Measurements from ENCODE around the gene ANTXR1. TPM values are rescaled to one million over a fixed set of nuclear protein-coding genes. Genes with fewer than 3 reads are reported as not detected.

The ANTXR1 gene
- total RNA-seq, 1 experiment from 2014 or later, result 67.4 TPM

DNA sequence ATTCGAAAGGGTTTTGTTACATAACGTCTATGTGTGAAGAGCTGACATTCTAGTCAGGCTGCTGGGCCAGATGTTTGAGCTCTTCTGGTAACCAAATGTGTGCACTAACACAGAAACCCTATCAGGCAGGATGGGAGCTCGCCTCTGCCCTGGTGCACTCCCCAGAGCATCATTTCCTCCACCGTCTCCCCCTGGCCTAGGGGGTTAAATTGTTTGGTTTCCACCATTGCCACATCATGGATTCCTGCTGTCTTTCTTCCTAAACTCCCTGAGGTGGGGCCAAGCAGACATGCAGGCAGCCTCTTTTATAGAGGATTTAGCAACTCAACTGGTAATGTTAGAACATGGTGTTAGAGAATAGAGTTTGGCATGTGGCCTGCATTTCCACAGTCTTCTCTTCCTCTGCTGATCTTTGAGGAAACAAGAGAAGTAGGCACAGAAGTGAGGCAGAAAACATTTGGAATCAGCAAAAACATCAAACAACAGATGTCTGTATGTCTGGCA is 87.3 kb downstream of the ANTXR1 start:
- H3K27me3 ChIP-seq, result no peaks in the 10 kb centered on the region
- H3K9me3 ChIP-seq (replicated peaks), result no peaks in the 10 kb centered on the region
- H3K36me3 ChIP-seq, result peaks cover 70% of the 10 kb centered on the region
- no peak overlapping the region for H3K4me3 ChIP-seq
- H3K4me1 ChIP-seq, result no peaks in the 10 kb centered on the region
- H3K27ac ChIP-seq, result no peak overlapping the region
- DNase-seq, result no peak

DNA sequence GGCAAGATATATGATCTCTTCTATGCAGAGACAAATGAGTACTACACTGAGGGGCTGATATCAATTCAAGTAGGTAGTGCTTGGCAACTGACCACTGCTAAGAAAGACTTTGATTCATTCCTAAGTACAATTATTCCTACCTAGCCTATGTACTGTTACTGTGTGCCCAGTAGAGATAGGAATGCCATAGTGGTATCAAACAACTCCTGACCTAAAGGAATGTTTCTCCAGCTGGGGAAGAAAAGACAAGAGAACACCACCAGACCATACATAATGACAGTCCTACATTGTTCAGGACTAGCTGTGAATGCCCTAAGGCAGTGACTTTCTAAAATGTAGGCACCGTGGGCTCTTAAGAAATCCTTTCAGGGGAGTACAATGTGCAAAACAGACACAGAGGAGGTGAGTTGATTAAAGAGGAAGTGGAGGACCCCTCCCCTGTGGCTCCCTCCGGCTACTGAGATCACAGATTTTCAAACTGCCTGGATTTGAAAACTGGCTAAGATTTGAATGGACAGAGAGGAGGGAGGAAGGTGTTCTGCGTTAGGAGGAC is 89.1 kb downstream of the ANTXR1 start:
- DNase-seq, result no peak
- Histone ChIP-seq H3K9me3 (replicated peaks) (no peaks in the 10 kb centered on the region), H3K4me3 (no peak overlapping the region), H3K27ac (no peak overlapping the region), H3K4me1 (no peaks in the 10 kb centered on the region), H3K36me3 (peaks cover 75% of the 10 kb centered on the region), H3K27me3 (no peaks in the 10 kb centered on the region)

DNA sequence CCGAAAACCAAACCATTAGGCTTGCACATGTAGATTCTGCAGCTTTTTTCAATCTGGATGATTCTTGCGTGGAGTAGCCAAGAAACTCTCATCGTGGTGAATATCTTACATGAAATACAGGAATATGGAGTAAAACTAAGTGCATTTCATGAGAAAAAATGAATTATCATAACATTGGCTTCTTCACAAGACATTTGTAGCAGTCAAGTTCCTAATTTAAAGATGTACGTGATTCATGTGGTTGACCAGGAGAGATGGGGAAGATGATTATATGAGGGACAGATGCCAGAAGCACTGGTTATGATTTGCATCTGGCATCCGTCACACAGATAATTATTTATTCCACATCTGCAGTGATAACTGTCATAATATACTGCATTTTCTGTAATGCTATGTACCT is 90.4 kb downstream of the ANTXR1 start:
- Histone ChIP-seq H3K27me3 (no peaks in the 10 kb centered on the region), H3K27ac (no peak overlapping the region), H3K36me3 (peaks cover 76% of the 10 kb centered on the region), H3K4me3 (no peak overlapping the region), H3K4me1 (no peaks in the 10 kb centered on the region), H3K9me3 (replicated peaks) (no peaks in the 10 kb centered on the region)
- no peak for DNase-seq

- DNase-seq, result no peak
- no peak overlapping the region for H3K27ac ChIP-seq
- H3K27me3 ChIP-seq, result no peaks in the 10 kb centered on the region
- H3K36me3 ChIP-seq, result peaks cover 74% of the 10 kb centered on the region
- H3K4me1 ChIP-seq, result no peaks in the 10 kb centered on the region
- H3K4me3 ChIP-seq, result no peak overlapping the region
- H3K9me3 ChIP-seq (replicated peaks), result no peaks in the 10 kb centered on the region
These were observed 91.3 kb downstream of the ANTXR1 start for GRCh38 chr2:69104261-69104660.

DNA sequence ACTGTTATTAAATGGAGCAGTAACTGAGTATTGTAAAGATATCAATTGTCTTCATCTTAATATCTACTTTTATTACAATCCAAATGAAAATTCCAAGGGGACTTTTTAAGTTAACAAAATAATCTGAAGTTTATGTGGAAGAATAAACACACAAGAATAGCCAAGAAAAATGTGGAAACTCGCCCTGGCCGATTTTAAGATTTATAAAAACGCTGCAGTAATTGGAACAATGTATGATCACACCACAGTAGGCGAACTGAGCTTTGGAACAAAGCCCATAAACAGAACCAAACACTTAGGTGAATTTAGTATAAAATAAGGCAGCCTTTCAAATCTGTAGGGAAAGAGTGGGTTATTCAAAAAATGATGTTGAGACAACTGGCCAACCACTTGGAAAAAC is 96.3 kb downstream of the ANTXR1 start:
- Histone ChIP-seq H3K4me1 (no peaks in the 10 kb centered on the region), H3K27ac (no peak overlapping the region), H3K9me3 (replicated peaks) (no peaks in the 10 kb centered on the region), H3K27me3 (no peaks in the 10 kb centered on the region), H3K36me3 (peaks cover 61% of the 10 kb centered on the region), H3K4me3 (no peak overlapping the region)
- no peak for DNase-seq

DNA sequence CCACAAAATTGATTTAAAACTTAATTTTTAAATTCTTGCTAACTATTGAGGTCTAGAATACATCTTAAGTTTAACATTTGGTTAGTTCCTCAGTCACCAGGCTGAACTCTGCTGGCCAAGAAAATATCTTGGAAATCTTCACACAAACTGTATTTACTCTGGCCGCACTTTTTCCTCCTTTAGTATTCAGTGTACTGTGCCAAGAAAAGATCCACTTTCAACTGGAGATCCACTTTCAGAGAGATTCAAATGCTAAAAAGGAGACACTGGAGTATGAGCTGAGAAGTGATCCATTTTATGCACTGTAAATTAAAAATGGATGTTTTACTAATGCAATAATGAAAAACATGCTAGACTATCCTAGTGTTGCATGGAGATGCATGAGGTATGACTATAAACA is 98.1 kb downstream of the ANTXR1 start:
- Histone ChIP-seq H3K27ac (no peak overlapping the region), H3K9me3 (replicated peaks) (no peaks in the 10 kb centered on the region), H3K4me1 (no peaks in the 10 kb centered on the region), H3K36me3 (peaks cover 49% of the 10 kb centered on the region), H3K4me3 (no peak overlapping the region), H3K27me3 (no peaks in the 10 kb centered on the region)
- no peak for DNase-seq

DNA sequence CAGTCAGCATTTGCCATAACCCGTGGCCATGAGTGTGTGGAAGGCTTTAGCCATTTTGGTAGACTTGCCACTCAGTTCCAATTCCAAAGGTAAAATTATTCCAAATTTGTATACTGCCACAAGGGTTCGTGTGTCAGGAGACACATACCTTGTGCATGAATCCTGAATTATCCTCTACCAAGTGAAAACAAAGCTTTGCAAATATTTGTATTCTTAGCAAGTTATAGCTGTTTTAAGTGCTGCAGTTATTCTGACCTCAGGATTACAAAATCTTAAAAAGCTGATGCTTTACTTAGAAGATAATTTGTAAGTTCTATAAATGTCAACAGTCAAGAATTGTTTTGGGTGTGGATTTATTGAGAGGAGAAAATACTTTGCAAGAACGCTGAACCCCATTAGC is 100.6 kb downstream of the ANTXR1 start:
- Histone ChIP-seq H3K27ac (no peak overlapping the region), H3K36me3 (peaks cover 45% of the 10 kb centered on the region), H3K4me3 (no peak overlapping the region), H3K4me1 (no peaks in the 10 kb centered on the region), H3K27me3 (no peaks in the 10 kb centered on the region), H3K9me3 (replicated peaks) (no peaks in the 10 kb centered on the region)
- DNase-seq, result no peak

GRCh38 chr2:69114534-69114933 is 101.6 kb downstream of the ANTXR1 start:
- no peaks in the 10 kb centered on the region for H3K27me3 ChIP-seq
- no peak for DNase-seq
- no peaks in the 10 kb centered on the region for H3K4me1 ChIP-seq
- no peak overlapping the region for H3K4me3 ChIP-seq
- H3K36me3 ChIP-seq, result peaks cover 44% of the 10 kb centered on the region
- no peaks in the 10 kb centered on the region for H3K9me3 ChIP-seq (replicated peaks)
- no peak overlapping the region for H3K27ac ChIP-seq

DNA sequence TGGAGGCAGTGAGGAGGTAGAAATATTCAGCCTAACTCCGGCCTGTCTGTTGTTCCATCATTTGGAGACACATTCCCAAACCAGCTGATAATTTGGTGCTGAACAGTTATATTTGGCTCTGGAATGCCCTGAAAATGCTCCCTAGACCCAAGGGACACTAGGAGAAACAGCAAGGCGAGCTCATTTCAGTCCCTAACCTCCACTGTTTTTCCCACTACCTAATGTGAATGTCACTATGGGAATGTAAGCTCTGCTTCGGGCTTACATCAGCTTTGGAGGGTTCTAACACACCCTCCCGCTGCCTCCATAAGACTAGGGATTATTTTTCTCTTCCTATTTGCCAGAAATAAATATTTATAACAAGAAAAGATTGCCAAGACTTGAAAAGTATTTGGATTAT is 103.5 kb downstream of the ANTXR1 start:
- no peaks in the 10 kb centered on the region for H3K9me3 ChIP-seq (replicated peaks)
- H3K27me3 ChIP-seq, result no peaks in the 10 kb centered on the region
- H3K4me1 ChIP-seq, result no peaks in the 10 kb centered on the region
- H3K36me3 ChIP-seq, result peaks cover 25% of the 10 kb centered on the region
- no peak overlapping the region for H3K4me3 ChIP-seq
- no peak overlapping the region for H3K27ac ChIP-seq
- DNase-seq, result no peak

- Histone ChIP-seq H3K27me3 (no peaks in the 10 kb centered on the region), H3K9me3 (replicated peaks) (no peaks in the 10 kb centered on the region), H3K27ac (no peak overlapping the region), H3K36me3 (peaks cover 29% of the 10 kb centered on the region), H3K4me1 (no peaks in the 10 kb centered on the region), H3K4me3 (no peak overlapping the region)
- DNase-seq, result no peak
These were observed 105.6 kb downstream of the ANTXR1 start for GRCh38 chr2:69118609-69119008.

GRCh38 chr2:69119104-69119894 is 106.3 kb downstream of the ANTXR1 start:
- H3K36me3 ChIP-seq, result peaks cover 32% of the 10 kb centered on the region
- no peaks in the 10 kb centered on the region for H3K4me1 ChIP-seq
- no peaks in the 10 kb centered on the region for H3K27me3 ChIP-seq
- no peak for DNase-seq
- no peak overlapping the region for H3K27ac ChIP-seq
- H3K4me3 ChIP-seq, result no peak overlapping the region
- no peaks in the 10 kb centered on the region for H3K9me3 ChIP-seq (replicated peaks)

DNA sequence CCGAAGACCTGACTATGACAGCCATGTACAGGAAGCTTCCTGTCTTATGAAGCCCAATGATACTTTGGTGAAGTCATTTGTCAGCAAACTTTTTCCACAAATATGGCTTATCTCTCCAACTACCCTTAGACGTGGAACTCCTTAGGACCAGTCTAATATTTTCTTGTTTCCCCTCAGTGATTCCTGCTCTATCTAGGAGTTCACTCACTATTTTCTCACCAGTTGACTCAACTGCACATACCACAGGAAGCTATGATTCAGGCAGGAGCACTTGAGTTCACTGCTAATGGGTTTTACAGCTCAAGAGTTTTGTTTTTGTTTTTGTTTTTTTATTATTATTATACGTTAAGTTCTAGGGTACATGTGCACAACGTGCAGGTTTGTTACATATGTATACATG is 109.3 kb downstream of the ANTXR1 start:
- no peak for DNase-seq

DNA sequence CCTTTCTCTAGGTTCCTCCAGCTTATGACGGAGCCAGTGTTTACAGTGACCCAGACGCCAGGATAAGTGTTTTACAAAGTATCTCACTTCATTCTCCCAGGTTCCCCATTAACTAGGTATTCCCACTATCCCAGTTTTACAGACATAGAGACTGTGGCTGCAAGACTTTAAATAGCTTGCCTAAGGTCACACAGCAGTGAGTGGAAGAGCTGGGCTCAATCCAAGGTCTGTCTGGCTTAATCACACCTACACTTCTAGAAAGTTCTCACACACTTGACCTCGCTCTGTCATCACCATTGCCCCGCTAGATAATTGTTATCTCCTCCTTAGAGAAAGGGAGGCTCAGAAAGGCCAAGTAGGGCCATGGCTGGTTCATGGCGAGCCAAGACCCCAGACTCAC is 110.2 kb downstream of the ANTXR1 start:
- no peak overlapping the region for H3K27ac ChIP-seq
- no peak for DNase-seq
- H3K4me3 ChIP-seq, result no peak overlapping the region
- peaks cover 39% of the 10 kb centered on the region for H3K36me3 ChIP-seq
- no peaks in the 10 kb centered on the region for H3K4me1 ChIP-seq
- no peaks in the 10 kb centered on the region for H3K9me3 ChIP-seq (replicated peaks)
- H3K27me3 ChIP-seq, result no peaks in the 10 kb centered on the region

More for the DNA sequence above, 109.3 kb downstream of the ANTXR1 start:
- H3K4me1 ChIP-seq, result no peaks in the 10 kb centered on the region
- H3K27ac ChIP-seq, result no peak overlapping the region
- no peaks in the 10 kb centered on the region for H3K9me3 ChIP-seq (replicated peaks)
- no peak overlapping the region for H3K4me3 ChIP-seq
- peaks cover 41% of the 10 kb centered on the region for H3K36me3 ChIP-seq
- H3K27me3 ChIP-seq, result no peaks in the 10 kb centered on the region

GRCh38 chr2:69124343-69124742 is 111.4 kb downstream of the ANTXR1 start:
- no peaks in the 10 kb centered on the region for H3K4me1 ChIP-seq
- H3K9me3 ChIP-seq (replicated peaks), result no peaks in the 10 kb centered on the region
- H3K36me3 ChIP-seq, result peaks cover 47% of the 10 kb centered on the region
- H3K4me3 ChIP-seq, result no peak overlapping the region
- no peak for DNase-seq
- H3K27ac ChIP-seq, result no peak overlapping the region
- no peaks in the 10 kb centered on the region for H3K27me3 ChIP-seq

- Histone ChIP-seq H3K36me3 (peaks cover 57% of the 10 kb centered on the region), H3K9me3 (replicated peaks) (no peaks in the 10 kb centered on the region), H3K27ac (no peak overlapping the region), H3K4me3 (no peak overlapping the region), H3K4me1 (no peaks in the 10 kb centered on the region), H3K27me3 (no peaks in the 10 kb centered on the region)
- no peak for DNase-seq
These were observed 112.8 kb downstream of the ANTXR1 start for GRCh38 chr2:69125816-69126215.

- Histone ChIP-seq H3K4me1 (no peaks in the 10 kb centered on the region), H3K27ac (no peak overlapping the region), H3K36me3 (peaks cover 62% of the 10 kb centered on the region), H3K27me3 (no peaks in the 10 kb centered on the region), H3K9me3 (replicated peaks) (no peaks in the 10 kb centered on the region), H3K4me3 (no peak overlapping the region)
- no peak for DNase-seq
These were observed 113.4 kb downstream of the ANTXR1 start for GRCh38 chr2:69126341-69126740.
